Measurements from ENCODE around the gene USP20. TPM values are rescaled to one million over a fixed set of nuclear protein-coding genes. Genes with fewer than 3 reads are reported as not detected.

The USP20 gene
- total RNA-seq, 6 experiments from 2014 or later: 24.1 to 35.4 (median 26.2) TPM

- peaks cover 7% of the 10 kb centered on the region for H3K4me1 Mint-ChIP-seq (ENCODE audit: low read depth)
- no peak for TF ChIP-seq CTCF (IDR thresholded peaks at IDR 0.05)
- H3K36me3 Mint-ChIP-seq (ENCODE audit: low read depth): peaks cover 28% of the 10 kb centered on the region
- peak; percentile 71 for DNase-seq
- no peak overlapping the region for H3K4me3 Mint-ChIP-seq
- H3K9me3 Mint-ChIP-seq: no peaks in the 10 kb centered on the region
- peak overlapping the region; percentile 52; the same call in 1 of the 2 replicates for H3K27ac Mint-ChIP-seq
- H3K27me3 Mint-ChIP-seq (ENCODE audit: insufficient read depth): 0 out of 2 replicates have a peak, but pooled peaks cover 2% of the 10 kb centered on the region
Measured at GRCh38 chr9:129863059-129863690, 27.9 kb downstream of the USP20 start.

GRCh38 chr9:129864991-129865647, 29.9 kb downstream of the USP20 start:
- Mint-ChIP-seq H3K4me3 (no peak overlapping the region), H3K27ac (no peak overlapping the region), H3K27me3 (ENCODE audit: insufficient read depth) (0 out of 2 replicates have a peak, but pooled peaks cover 2% of the 10 kb centered on the region), H3K36me3 (ENCODE audit: low read depth) (peaks cover 23% of the 10 kb centered on the region), H3K4me1 (ENCODE audit: low read depth) (peaks cover 7% of the 10 kb centered on the region), H3K9me3 (no peaks in the 10 kb centered on the region)
- no peak for TF ChIP-seq CTCF (IDR thresholded peaks at IDR 0.05)
- DNase-seq: no peak

- DNase-seq: no peak
- Mint-ChIP-seq H3K4me3 (no peak overlapping the region), H3K27me3 (ENCODE audit: insufficient read depth) (0 out of 2 replicates have a peak, but pooled peaks cover 2% of the 10 kb centered on the region), H3K27ac (no peak overlapping the region; the same call in 1 of the 2 replicates), H3K9me3 (no peaks in the 10 kb centered on the region), H3K36me3 (ENCODE audit: low read depth) (peaks cover 23% of the 10 kb centered on the region), H3K4me1 (ENCODE audit: low read depth) (peaks cover 7% of the 10 kb centered on the region)
- no peak for TF ChIP-seq CTCF (IDR thresholded peaks at IDR 0.05)
Measured at GRCh38 chr9:129865668-129866320, 30.5 kb downstream of the USP20 start.

GRCh38 chr9:129866394-129867135, 31.3 kb downstream of the USP20 start:
- H3K27ac Mint-ChIP-seq: no peak overlapping the region; the same call in 1 of the 2 replicates
- no peaks in the 10 kb centered on the region for H3K9me3 Mint-ChIP-seq
- no peak overlapping the region for H3K4me3 Mint-ChIP-seq
- peaks cover 7% of the 10 kb centered on the region for H3K4me1 Mint-ChIP-seq (ENCODE audit: low read depth)
- peaks cover 16% of the 10 kb centered on the region for H3K36me3 Mint-ChIP-seq (ENCODE audit: low read depth)
- no peak for TF ChIP-seq CTCF (IDR thresholded peaks at IDR 0.05)
- 0 out of 2 replicates have a peak, but pooled peaks cover under 1% of the 10 kb centered on the region for H3K27me3 Mint-ChIP-seq (ENCODE audit: insufficient read depth)
- DNase-seq: no peak

Measured in HFFc6 (cell line).